Activated effector memory CD4-positive, alpha-beta T cell treated with anti-CD3 and anti-CD28 coated beads, Interleukin-2, amount 50 U/mL, for 16 hours (primary cell): ENCODE measurements around the gene BMP2K.
"Not testable (repeated sequence)": the region's sequence is repeated elsewhere in the genome, so short reads cannot be mapped to it uniquely, and the experiment has no call there.

ENCODE experiments used
- DNase-seq: peaks from one replicate; pipeline ENCODE4 v3.0.0-alpha.2; 2020

Gene BMP2K

DNA sequence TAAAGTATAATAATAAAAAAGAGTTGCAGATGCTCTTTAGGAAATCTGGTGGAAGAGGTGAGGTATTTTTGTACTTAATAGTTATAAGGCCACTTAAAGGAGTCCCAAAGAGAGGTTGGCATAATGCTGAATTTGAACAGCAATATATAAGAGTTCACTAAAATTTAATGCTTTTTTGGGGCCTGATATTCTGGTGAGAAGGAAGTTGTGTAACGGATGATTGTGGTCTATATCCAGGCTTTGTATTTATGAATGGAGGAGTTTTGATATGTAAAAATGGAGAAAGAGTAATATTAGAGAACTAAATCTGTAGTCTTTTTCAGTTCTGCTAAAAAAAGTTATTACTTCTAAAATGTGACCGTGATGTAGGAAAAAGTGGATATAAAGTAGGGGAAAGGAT lies 20.4 kb downstream of the BMP2K start:
- no peak for DNase-seq

GRCh38 chr4:78797777-78798284 lies 21.7 kb downstream of the BMP2K start:
- no peak for DNase-seq

DNA sequence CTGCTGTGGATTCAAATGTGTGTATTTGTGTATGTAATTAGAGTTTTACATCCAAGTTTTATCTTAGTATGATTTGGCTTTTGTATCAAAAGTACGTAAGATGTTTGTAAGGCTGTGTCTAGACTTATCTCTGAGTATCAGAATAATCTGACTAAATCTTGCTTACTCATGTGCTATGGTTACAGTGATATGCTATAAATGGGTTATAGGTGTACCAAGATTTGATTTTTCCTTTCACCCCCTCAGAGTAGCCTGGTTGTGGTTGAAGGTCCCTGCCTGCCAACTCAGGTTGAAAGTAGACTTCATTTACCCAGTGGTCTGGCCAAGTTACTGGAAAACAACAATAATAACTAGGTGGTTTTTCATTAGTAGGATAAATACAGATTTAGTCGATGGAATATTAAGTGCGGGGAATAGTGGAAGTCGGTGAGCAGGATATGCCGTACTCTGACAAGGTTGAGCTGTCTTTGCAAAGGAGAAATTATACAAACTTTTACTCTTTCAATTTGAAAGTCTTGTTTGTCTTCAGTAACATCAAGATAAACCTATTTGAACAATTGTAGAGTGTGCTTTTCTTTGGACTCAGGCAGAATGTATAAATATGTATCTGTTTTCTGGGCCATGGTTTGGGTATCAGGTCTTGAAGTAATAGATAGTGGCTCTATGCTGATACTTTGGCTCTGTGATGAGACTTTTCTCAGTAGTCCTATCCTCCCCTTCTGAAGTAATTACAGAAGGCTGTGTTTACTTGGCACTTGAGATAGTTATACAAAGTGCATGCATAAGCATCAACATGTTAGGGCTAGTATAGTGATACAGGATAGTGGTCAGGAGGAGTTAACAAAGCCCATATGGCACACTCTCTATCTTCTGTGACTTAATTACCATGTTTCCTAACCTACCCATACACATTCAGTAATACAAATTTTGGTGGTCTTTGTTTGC lies 23.7 kb downstream of the BMP2K start:
- no peak for DNase-seq

- DNase-seq = no peak
Measured at GRCh38 chr4:78800965-78801364, 24.8 kb downstream of the BMP2K start.

- DNase-seq = no peak
Measured at GRCh38 chr4:78803983-78804382, 27.8 kb downstream of the BMP2K start.

DNA sequence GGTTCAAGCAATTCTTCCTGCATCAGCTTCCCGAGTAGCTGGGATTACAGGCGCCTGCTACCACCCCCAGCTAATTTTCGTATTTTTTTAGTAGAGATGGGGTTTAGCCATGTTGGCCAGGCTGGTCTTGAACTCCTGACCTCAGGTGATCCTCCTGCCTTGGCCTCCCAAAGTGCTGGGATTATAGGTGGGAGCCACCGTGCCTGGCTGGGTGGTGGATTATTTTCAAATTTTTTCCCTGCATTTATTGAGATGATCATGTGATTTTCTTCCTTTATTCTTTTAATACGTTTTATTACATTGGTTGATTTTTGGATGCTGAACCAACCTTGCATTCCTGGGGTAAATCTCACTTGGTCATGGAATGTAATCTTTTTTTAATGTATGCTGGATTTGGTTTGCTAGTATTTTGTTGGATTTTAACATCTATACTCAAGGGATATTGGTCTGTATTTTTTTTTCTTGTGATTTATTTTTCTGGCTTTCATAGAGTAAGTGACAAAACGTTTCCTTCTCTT lies 30.9 kb downstream of the BMP2K start:
- no peak for DNase-seq

GRCh38 chr4:78809295-78809694 lies 33.1 kb downstream of the BMP2K start:
- no peak for DNase-seq

- no peak for DNase-seq
Measured at GRCh38 chr4:78809928-78810835, 34.0 kb downstream of the BMP2K start.

- no peak for DNase-seq
Measured at GRCh38 chr4:78811034-78811433, 34.9 kb downstream of the BMP2K start.

GRCh38 chr4:78818530-78819079 lies 42.5 kb downstream of the BMP2K start:
- no peak for DNase-seq

GRCh38 chr4:78824001-78824400 lies 47.9 kb downstream of the BMP2K start:
- DNase-seq = no peak

GRCh38 chr4:78827191-78827590 lies 51.0 kb downstream of the BMP2K start:
- no peak for DNase-seq

DNA sequence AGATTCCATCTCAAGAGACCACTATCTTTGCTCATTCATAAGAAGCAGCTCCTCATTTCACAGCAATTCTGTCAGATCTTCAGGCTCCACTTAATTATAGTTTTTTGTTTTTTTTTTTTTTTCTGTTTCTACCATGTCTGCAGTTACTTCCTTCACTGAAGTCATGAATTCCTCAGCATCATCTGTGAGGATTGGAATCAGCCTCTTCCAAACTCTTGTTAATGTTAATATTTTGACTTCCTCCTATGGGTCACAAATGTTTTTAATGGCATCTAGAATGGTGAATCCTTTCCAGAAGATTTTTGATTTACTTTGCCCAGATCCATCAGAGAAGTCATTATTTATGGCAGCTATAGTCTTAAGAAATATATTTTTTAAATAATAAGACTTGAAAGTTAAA lies 53.1 kb downstream of the BMP2K start:
- DNase-seq = no peak

GRCh38 chr4:78839676-78840075 lies 63.5 kb downstream of the BMP2K start:
- DNase-seq = not testable (repeated sequence)

GRCh38 chr4:78840286-78840685 lies 64.1 kb downstream of the BMP2K start:
- not testable (repeated sequence) for DNase-seq

GRCh38 chr4:78845472-78845871 lies 69.3 kb downstream of the BMP2K start:
- DNase-seq = no peak

GRCh38 chr4:78846258-78846657 lies 70.1 kb downstream of the BMP2K start:
- no peak for DNase-seq

DNA sequence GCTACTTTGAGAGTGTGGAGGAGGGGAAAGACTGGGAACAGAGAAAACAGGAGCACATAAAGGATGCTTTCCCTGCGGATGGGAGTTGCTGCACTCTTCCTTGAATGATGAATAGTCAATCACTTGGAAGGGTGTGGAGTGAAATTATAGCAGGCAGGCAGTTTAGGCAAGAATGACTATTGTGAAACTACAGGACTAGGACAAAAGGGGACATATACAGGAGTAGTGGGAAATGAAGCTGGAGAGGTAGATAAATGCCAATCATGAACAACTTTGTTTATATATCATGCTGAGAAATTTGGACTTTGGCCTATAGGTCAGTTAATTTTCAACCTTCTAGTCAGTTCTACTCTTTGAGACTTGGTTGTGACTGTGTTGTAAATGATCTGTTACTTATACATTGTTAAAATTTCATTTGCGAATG lies 86.2 kb downstream of the BMP2K start:
- DNase-seq = no peak

- no peak for DNase-seq
Measured at GRCh38 chr4:78863254-78863869, 87.2 kb downstream of the BMP2K start.

- DNase-seq = no peak
Measured at GRCh38 chr4:78863991-78864390, 87.8 kb downstream of the BMP2K start.

GRCh38 chr4:78864405-78865024 lies 88.4 kb downstream of the BMP2K start:
- DNase-seq = no peak

DNA sequence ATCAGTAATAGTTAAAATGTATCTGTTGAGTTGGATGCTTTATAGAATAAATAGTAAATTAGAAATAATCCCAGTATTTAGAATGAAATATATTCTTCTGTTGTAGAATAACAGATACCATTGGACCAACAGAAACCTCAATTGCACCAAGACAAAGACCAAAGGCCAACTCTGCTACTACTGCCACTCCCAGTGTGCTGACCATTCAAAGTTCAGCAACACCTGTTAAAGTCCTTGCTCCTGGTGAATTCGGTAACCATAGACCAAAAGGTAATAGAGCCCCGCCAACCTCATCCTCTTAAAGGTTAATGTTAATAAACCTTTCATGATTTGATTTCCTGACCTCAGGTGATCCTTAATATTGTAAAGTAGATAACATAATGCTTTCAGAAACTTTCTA lies 89.3 kb downstream of the BMP2K start:
- no peak for DNase-seq
